ENCODE data around the gene DEFB113. TPM values are rescaled to one million over a fixed set of nuclear protein-coding genes. Genes with fewer than 3 reads are reported as not detected.

DEFB113 gene
- total RNA-seq, 4 donors from 2014 or later, result not detected

- no peak for ATAC-seq (ENCODE audit: low FRiP score)
- no peak for DNase-seq (ENCODE audit: low spot score)
- no peak for TF ChIP-seq CTCF (IDR thresholded peaks at IDR 0.05)
Measured at GRCh38 chr6:49919935-49920644, 49.3 kb downstream of the DEFB113 start.

GRCh38 chr6:49919261-49919660 lies 50.2 kb downstream of the DEFB113 start:
- ATAC-seq (ENCODE audit: low FRiP score) (no peak), DNase-seq (ENCODE audit: low spot score) (no peak)
- TF ChIP-seq CTCF (IDR thresholded peaks at IDR 0.05), result no peak

GRCh38 chr6:49918787-49919186 lies 50.6 kb downstream of the DEFB113 start:
- no peak for DNase-seq (ENCODE audit: low spot score)
- no peak for TF ChIP-seq CTCF (IDR thresholded peaks at IDR 0.05)
- ATAC-seq (ENCODE audit: low FRiP score), result no peak

Other genes with a start within 250 kb of the DEFB113 start
- not detected for gene CRISP3, start 225.2 kb downstream of the DEFB113 start, total RNA-seq
- gene PGK2, start 182.3 kb downstream of the DEFB113 start, total RNA-seq, result not detected
- not detected for gene CRISP1, start 103.1 kb downstream of the DEFB113 start, total RNA-seq
- gene DEFB114, start 5.5 kb downstream of the DEFB113 start, total RNA-seq, result not detected
- gene DEFB110, start 52.4 kb upstream of the DEFB113 start, total RNA-seq, result not detected
- gene DEFB112, start 80.3 kb upstream of the DEFB113 start, total RNA-seq, result not detected